K562 (cell line): ENCODE data around the gene PAIP1. TPM values are rescaled to one million over a fixed set of nuclear protein-coding genes. Genes with fewer than 3 reads are reported as not detected.

ENCODE experiments used
- BMI1 ChIP-seq: fragments of 150-350 bp; IDR thresholded peaks from 2 replicates; pipeline ENCODE4 v1.6.1; 2014; ENCODE audit warnings: low read length
- BRF2 ChIP-seq: IDR thresholded peaks from 3 replicates; pipeline ENCODE4 v1.6.1; 2011; ENCODE audit warnings: borderline replicate concordance, mild to moderate bottlenecking; ENCODE audit not compliant: insufficient read length, insufficient read depth
- CEBPB ChIP-seq: fragments of 450-650 bp; IDR thresholded peaks from 2 replicates; pipeline ENCODE4 v1.6.1; 2016; ENCODE audit warnings: missing genetic modification characterization, missing compliant biosample characterization
- CREBBP ChIP-seq: IDR thresholded peaks from one replicate; pipeline ENCODE4 v1.6.1; 2012; ENCODE audit warnings: low read depth, mild to moderate bottlenecking, control low read depth, inconsistent platforms, low read length
- CREM ChIP-seq: IDR thresholded peaks from 2 replicates; pipeline ENCODE4 v1.6.1; 2014; ENCODE audit warnings: antibody characterized with exemption, low read depth
- HSF4 ChIP-seq: fragments of 250-450 bp; sonication (Bioruptor Pico); IDR thresholded peaks from 2 replicates; pipeline ENCODE4 v2.1.2; 2022; ENCODE audit warnings: mild to moderate bottlenecking, moderate library complexity, borderline replicate concordance
- NCOA6 ChIP-seq: fragments of 450-650 bp; IDR thresholded peaks from 2 replicates; pipeline ENCODE4 v1.6.1; 2017; ENCODE audit warnings: mild to moderate bottlenecking
- POLR2AphosphoS2 ChIP-seq: IDR thresholded peaks from 2 replicates; pipeline ENCODE4 v1.6.1; 2012; ENCODE audit warnings: low read length, improper control_type of control experiment
- SRSF3 ChIP-seq: fragments of 200-400 bp; formaldehyde crosslinking; IDR thresholded peaks from 2 replicates; pipeline ENCODE4 v1.6.1; 2016; ENCODE audit warnings: mild to moderate bottlenecking, low read length, moderate library complexity; ENCODE audit not compliant: insufficient read depth
- TEAD1 ChIP-seq, 2 experiments: fragments of 450-650 bp in 1 of 2; sonication (generic) in 1 of 2; formaldehyde crosslinking; IDR thresholded peaks; 2 replicates each; pipeline versions ENCODE4 v1.4.0 to v1.8.0; 2020 to 2022; ENCODE audit warnings: mild to moderate bottlenecking in 2 of 2, missing genetic modification reagents in 1 of 2
- YBX1 ChIP-seq: fragments of 450-650 bp; IDR thresholded peaks from 2 replicates; pipeline ENCODE4 v1.7.1; 2016; ENCODE audit warnings: mild to moderate bottlenecking
- ZNF408 ChIP-seq: fragments of 250-450 bp; sonication (Bioruptor Pico); IDR thresholded peaks from 2 replicates; pipeline ENCODE4 v1.4.0; 2020; ENCODE audit warnings: low read depth, mild to moderate bottlenecking, moderate library complexity
- ZNF41 ChIP-seq: fragments of 250-450 bp; sonication (Bioruptor Pico); conservative IDR thresholded peaks from 2 replicates; pipeline ENCODE4 v1.4.0; 2020; ENCODE audit warnings: mild to moderate bottlenecking
- ZNF785 ChIP-seq: fragments of 250-450 bp; sonication (Bioruptor Pico); IDR thresholded peaks from 2 replicates; pipeline ENCODE4 v1.4.0; 2020; ENCODE audit warnings: mild to moderate bottlenecking
- polyA plus RNA-seq, 8 experiments: library from polyadenylated mRNA; depleted of rRNA in 4 of 8; stranded (reverse) in 5 of 8; unstranded in 3 of 8; fragments of >200 nt; fragmentation: Nextera tagmentation in 2 of 8; fragmentation: Illumina TruSeq in 1 of 8; extraction: Ambion mirVana in 2 of 8; extraction: Trizol in 1 of 8; gene quantifications; 2 replicates each; pipeline versions ENCODE4 v1.2.1 to v1.2.3, GENCODE V29; 2011 to 2014; ENCODE audit warnings: inconsistent platforms in 1 of 8, missing spikeins in 1 of 8
- total RNA-seq, 7 experiments: library from RNA; depleted of rRNA in 6 of 7; stranded (reverse); fragments of >200 nt in 6 of 7; fragmentation: Illumina TruSeq in 2 of 7; extraction: Trizol in 2 of 7; gene quantifications; 2 replicates each; pipeline versions ENCODE4 v1.2.1 to v1.2.3, GENCODE V29; 2011 to 2021; ENCODE audit warnings: low replicate concordance in 1 of 7
- TF ChIP-seq, protein P1 (sequence below), 3 experiments: fragments of 200-800 bp in 1 of 3; fragments of 250-450 bp in 1 of 3; fragments of 450-650 bp in 1 of 3; sonication (Bioruptor Pico) in 1 of 3; sonication (Bioruptor generic) in 1 of 3; formaldehyde crosslinking in 1 of 3; IDR thresholded peaks; 2 replicates each; pipeline versions ENCODE4 v1.6.1 to v1.8.0; 2016 to 2022; ENCODE audit warnings: mild to moderate bottlenecking in 2 of 3, missing genetic modification characterization in 2 of 3, missing compliant biosample characterization in 1 of 3, moderate library complexity in 1 of 3
- TF ChIP-seq, protein P2 (sequence below), 2 experiments: IDR thresholded peaks in 1 of 2; conservative IDR thresholded peaks in 1 of 2; 2 replicates each; pipeline ENCODE4 v1.6.1; 2016; ENCODE audit warnings: low read depth in 2 of 2, mild to moderate bottlenecking in 1 of 2, missing compliant biosample characterization in 1 of 2, missing genetic modification characterization in 1 of 2, moderate library complexity in 1 of 2
- TF ChIP-seq, protein P3 (sequence below): fragments of 250-450 bp; sonication (Bioruptor Pico); IDR thresholded peaks from 2 replicates; pipeline ENCODE4 v1.8.0; 2022; ENCODE audit warnings: inconsistent platforms

Gene PAIP1
- total and polyA plus RNA-seq, 9 of the 15 experiments (the other 6 are each of a cell fraction or from before 2014, with no cell fraction given): 51.7 to 181 (median 102) TPM

GRCh38 chr5:43514816-43515677 lies 41.8 kb downstream of the PAIP1 start, which contains the start of gene C5orf34 (continued):
- TF ChIP-seq, protein P1, sequence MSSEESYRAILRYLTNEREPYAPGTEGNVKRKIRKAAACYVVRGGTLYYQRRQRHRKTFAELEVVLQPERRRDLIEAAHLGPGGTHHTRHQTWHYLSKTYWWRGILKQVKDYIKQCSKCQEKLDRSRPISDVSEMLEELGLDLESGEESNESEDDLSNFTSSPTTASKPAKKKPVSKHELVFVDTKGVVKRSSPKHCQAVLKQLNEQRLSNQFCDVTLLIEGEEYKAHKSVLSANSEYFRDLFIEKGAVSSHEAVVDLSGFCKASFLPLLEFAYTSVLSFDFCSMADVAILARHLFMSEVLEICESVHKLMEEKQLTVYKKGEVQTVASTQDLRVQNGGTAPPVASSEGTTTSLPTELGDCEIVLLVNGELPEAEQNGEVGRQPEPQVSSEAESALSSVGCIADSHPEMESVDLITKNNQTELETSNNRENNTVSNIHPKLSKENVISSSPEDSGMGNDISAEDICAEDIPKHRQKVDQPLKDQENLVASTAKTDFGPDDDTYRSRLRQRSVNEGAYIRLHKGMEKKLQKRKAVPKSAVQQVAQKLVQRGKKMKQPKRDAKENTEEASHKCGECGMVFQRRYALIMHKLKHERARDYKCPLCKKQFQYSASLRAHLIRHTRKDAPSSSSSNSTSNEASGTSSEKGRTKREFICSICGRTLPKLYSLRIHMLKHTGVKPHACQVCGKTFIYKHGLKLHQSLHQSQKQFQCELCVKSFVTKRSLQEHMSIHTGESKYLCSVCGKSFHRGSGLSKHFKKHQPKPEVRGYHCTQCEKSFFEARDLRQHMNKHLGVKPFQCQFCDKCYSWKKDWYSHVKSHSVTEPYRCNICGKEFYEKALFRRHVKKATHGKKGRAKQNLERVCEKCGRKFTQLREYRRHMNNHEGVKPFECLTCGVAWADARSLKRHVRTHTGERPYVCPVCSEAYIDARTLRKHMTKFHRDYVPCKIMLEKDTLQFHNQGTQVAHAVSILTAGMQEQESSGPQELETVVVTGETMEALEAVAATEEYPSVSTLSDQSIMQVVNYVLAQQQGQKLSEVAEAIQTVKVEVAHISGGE (CRISPR knock-in tag; IDR thresholded peaks at IDR 0.05): peak in 1 of 3 experiments; percentile 88; a peak in 2 of 6 replicates
- peak; percentile 74 for TF ChIP-seq CREM
- no peak for TF ChIP-seq NCOA6
- no peak; the same call in 1 of the 2 replicates for TF ChIP-seq POLR2AphosphoS2
- no peak for TF ChIP-seq ZNF408 (CRISPR knock-in tag)
- TF ChIP-seq, protein P2, sequence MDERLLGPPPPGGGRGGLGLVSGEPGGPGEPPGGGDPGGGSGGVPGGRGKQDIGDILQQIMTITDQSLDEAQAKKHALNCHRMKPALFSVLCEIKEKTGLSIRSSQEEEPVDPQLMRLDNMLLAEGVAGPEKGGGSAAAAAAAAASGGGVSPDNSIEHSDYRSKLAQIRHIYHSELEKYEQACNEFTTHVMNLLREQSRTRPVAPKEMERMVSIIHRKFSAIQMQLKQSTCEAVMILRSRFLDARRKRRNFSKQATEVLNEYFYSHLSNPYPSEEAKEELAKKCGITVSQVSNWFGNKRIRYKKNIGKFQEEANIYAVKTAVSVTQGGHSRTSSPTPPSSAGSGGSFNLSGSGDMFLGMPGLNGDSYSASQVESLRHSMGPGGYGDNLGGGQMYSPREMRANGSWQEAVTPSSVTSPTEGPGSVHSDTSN (CRISPR knock-in tag; IDR thresholded peaks at IDR 0.05; ENCODE audit: low read depth): no peak
- TF ChIP-seq, protein P2 (tag; conservative IDR thresholded peaks at IDR 0.05; ENCODE audit: low read depth): no peak
- no peak for TF ChIP-seq SRSF3
- TF ChIP-seq CREBBP: no peak
- no peak for TF ChIP-seq BMI1
- TF ChIP-seq ZNF41 (CRISPR knock-in tag): 0 out of 2 replicates have a peak, but pooled peaks have one; percentile 43
- TF ChIP-seq ZNF785 (CRISPR knock-in tag): no peak
- TF ChIP-seq BRF2: no peak
- no peak for TF ChIP-seq YBX1
- 0 out of 4 replicates have a peak, but pooled peaks have one; percentile 28 to 41 for TF ChIP-seq TEAD1 (CRISPR knock-in tag; IDR thresholded peaks at IDR 0.05)
- TF ChIP-seq CEBPB (tag): no peak
- TF ChIP-seq, protein P3, sequence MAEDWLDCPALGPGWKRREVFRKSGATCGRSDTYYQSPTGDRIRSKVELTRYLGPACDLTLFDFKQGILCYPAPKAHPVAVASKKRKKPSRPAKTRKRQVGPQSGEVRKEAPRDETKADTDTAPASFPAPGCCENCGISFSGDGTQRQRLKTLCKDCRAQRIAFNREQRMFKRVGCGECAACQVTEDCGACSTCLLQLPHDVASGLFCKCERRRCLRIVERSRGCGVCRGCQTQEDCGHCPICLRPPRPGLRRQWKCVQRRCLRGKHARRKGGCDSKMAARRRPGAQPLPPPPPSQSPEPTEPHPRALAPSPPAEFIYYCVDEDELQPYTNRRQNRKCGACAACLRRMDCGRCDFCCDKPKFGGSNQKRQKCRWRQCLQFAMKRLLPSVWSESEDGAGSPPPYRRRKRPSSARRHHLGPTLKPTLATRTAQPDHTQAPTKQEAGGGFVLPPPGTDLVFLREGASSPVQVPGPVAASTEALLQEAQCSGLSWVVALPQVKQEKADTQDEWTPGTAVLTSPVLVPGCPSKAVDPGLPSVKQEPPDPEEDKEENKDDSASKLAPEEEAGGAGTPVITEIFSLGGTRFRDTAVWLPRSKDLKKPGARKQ: no peak
- no peak for TF ChIP-seq HSF4 (CRISPR knock-in tag)
